HFFc6 (cell line): Measurements from ENCODE around the gene PRR5. TPM values are rescaled to one million over a fixed set of nuclear protein-coding genes. Genes with fewer than 3 reads are reported as not detected.

Source experiments
- DNase-seq: peaks from one replicate; pipeline ENCODE4 v3.0.0-alpha.2; 2018
- H3K27ac Mint-ChIP-seq: 2 replicates; pipeline ENCODE4 v1.8.0; 2020; ENCODE audit warnings: mild to moderate bottlenecking, mixed read lengths
- H3K27me3 Mint-ChIP-seq: 2 replicates; pipeline ENCODE4 v1.8.0; 2021; ENCODE audit warnings: mild to moderate bottlenecking, moderate library complexity, mixed read lengths; ENCODE audit not compliant: insufficient read depth
- H3K36me3 Mint-ChIP-seq: 2 replicates; pipeline ENCODE4 v1.8.0; 2021; ENCODE audit warnings: low read depth, mixed read lengths
- H3K4me1 Mint-ChIP-seq: 2 replicates; pipeline ENCODE4 v1.8.0; 2020; ENCODE audit warnings: low read depth, mixed read lengths
- H3K4me3 Mint-ChIP-seq: 2 replicates; pipeline ENCODE4 v1.8.0; 2020; ENCODE audit warnings: mild to moderate bottlenecking, moderate library complexity, mixed read lengths
- H3K9me3 Mint-ChIP-seq: 2 replicates; pipeline ENCODE4 v1.8.0; 2020; ENCODE audit warnings: mild to moderate bottlenecking, mixed read lengths
- CTCF ChIP-seq: fragments of 200-600 bp; sonication (generic); IDR thresholded peaks from 2 replicates; pipeline ENCODE4 v1.5.0; 2021; ENCODE audit warnings: antibody characterized with exemption, mild to moderate bottlenecking
- total RNA-seq, 6 experiments: library from RNA; stranded (reverse); fragmentation: NEBNext Ultra II Directional; extraction: Animal tissue kit (Norgen Biotek cat#: 25700); gene quantifications; 2 replicates in 1 of 6; 3 replicates in 5 of 6; pipeline ENCODE4 v1.2.3, GENCODE V29; 2021

Gene PRR5
- total RNA-seq, 6 experiments from 2014 or later, result 4.6 to 12.7 (median 5.2) TPM

- no peaks in the 10 kb centered on the region; the same call in 1 of the 2 replicates for H3K9me3 Mint-ChIP-seq
- no peak overlapping the region for H3K27ac Mint-ChIP-seq
- H3K27me3 Mint-ChIP-seq, result peaks cover 23% of the 10 kb centered on the region
- no peaks in the 10 kb centered on the region for H3K36me3 Mint-ChIP-seq
- no peak overlapping the region for H3K4me3 Mint-ChIP-seq
- DNase-seq, result no peak
- no peaks in the 10 kb centered on the region for H3K4me1 Mint-ChIP-seq
- TF ChIP-seq CTCF, result no peak
Observed at GRCh38 chr22:44764974-44765373, 63.0 kb downstream of the PRR5 start.

- no peak for DNase-seq
- Mint-ChIP-seq H3K9me3 (no peaks in the 10 kb centered on the region; the same call in 1 of the 2 replicates), H3K27me3 (peaks cover 25% of the 10 kb centered on the region), H3K36me3 (no peaks in the 10 kb centered on the region), H3K4me3 (no peak overlapping the region), H3K4me1 (no peaks in the 10 kb centered on the region), H3K27ac (no peak overlapping the region)
- no peak for TF ChIP-seq CTCF
Observed at GRCh38 chr22:44765571-44766285, 63.7 kb downstream of the PRR5 start.

GRCh38 chr22:44773082-44773481 is 71.1 kb downstream of the PRR5 start:
- no peak overlapping the region for H3K27ac Mint-ChIP-seq
- H3K9me3 Mint-ChIP-seq, result peaks cover 11% of the 10 kb centered on the region
- H3K4me3 Mint-ChIP-seq, result no peak overlapping the region
- DNase-seq, result no peak
- H3K4me1 Mint-ChIP-seq, result no peaks in the 10 kb centered on the region
- 0 out of 2 replicates have a peak, but pooled peaks cover 4% of the 10 kb centered on the region for H3K36me3 Mint-ChIP-seq
- TF ChIP-seq CTCF, result no peak
- peaks cover 7% of the 10 kb centered on the region for H3K27me3 Mint-ChIP-seq

- no peak for TF ChIP-seq CTCF
- Mint-ChIP-seq H3K4me3 (no peak overlapping the region), H3K27ac (no peak overlapping the region), H3K27me3 (peaks cover 11% of the 10 kb centered on the region), H3K4me1 (no peaks in the 10 kb centered on the region), H3K36me3 (0 out of 2 replicates have a peak, but pooled peaks cover 4% of the 10 kb centered on the region), H3K9me3 (peaks cover 11% of the 10 kb centered on the region; the same call in 1 of the 2 replicates)
- no peak for DNase-seq
Observed at GRCh38 chr22:44775862-44776261, 73.9 kb downstream of the PRR5 start.

GRCh38 chr22:44776605-44777363 is 74.8 kb downstream of the PRR5 start:
- Mint-ChIP-seq H3K36me3 (0 out of 2 replicates have a peak, but pooled peaks cover 2% of the 10 kb centered on the region), H3K9me3 (peaks cover 11% of the 10 kb centered on the region; the same call in 1 of the 2 replicates), H3K4me3 (no peak overlapping the region), H3K27ac (no peak overlapping the region), H3K27me3 (peaks cover 15% of the 10 kb centered on the region), H3K4me1 (no peaks in the 10 kb centered on the region)
- no peak for DNase-seq
- TF ChIP-seq CTCF, result no peak
